GM06990 (cell line): Measurements from ENCODE around the gene SLC12A9.

Experiments used
- DNase-seq: peaks from one replicate; pipeline ENCODE4 v3.0.0-alpha.2; 2011; ENCODE audit not compliant: insufficient read length; ENCODE audit errors: extremely low read depth
- H3K27me3 ChIP-seq: replicated peaks from 2 replicates; pipeline ENCODE4 v1.6.0; 2011; ENCODE audit warnings: low read length; ENCODE audit not compliant: control insufficient read depth, insufficient read depth
- H3K36me3 ChIP-seq: 2 replicates; pipeline ENCODE4 v1.5.1; 2011; ENCODE audit warnings: low read length; ENCODE audit not compliant: control insufficient read depth, insufficient read depth
- H3K4me3 ChIP-seq: replicated peaks from 2 replicates; pipeline ENCODE4 v1.5.1; 2011; ENCODE audit warnings: low read depth, mild to moderate bottlenecking, control low read depth, low read length
- TF ChIP-seq, protein P1 (sequence below): IDR thresholded peaks from 2 replicates; pipeline ENCODE4 v1.5.1; 2011; ENCODE audit warnings: low read length, control low read depth, mild to moderate bottlenecking, inconsistent platforms; ENCODE audit not compliant: insufficient read depth, poor library complexity, severe bottlenecking

Gene SLC12A9

DNA sequence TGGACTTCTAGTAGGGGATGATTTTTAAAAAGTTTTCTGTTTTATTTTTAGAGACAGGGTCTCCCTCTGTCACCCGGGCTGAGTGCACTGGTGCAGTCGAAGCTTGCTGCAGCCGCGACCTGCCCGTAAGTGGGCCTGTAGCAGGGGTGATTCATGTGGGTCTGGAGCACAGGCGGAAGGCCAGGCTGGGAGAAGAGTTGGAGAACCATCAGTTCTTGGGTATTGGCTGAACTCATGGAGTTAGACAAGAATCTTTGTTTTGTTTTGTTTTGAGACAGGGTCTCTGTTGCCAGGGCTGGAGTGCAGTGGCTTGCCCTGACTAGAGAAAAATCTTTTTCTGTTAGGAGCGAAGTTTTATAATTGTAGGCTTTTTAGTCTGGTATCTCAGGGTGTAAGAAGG lies 28.1 kb downstream of the SLC12A9 start:
- Histone ChIP-seq H3K27me3 (no peaks in the 10 kb centered on the region), H3K36me3 (peaks cover 35% of the 10 kb centered on the region), H3K4me3 (no peak overlapping the region)
- TF ChIP-seq, protein P1, sequence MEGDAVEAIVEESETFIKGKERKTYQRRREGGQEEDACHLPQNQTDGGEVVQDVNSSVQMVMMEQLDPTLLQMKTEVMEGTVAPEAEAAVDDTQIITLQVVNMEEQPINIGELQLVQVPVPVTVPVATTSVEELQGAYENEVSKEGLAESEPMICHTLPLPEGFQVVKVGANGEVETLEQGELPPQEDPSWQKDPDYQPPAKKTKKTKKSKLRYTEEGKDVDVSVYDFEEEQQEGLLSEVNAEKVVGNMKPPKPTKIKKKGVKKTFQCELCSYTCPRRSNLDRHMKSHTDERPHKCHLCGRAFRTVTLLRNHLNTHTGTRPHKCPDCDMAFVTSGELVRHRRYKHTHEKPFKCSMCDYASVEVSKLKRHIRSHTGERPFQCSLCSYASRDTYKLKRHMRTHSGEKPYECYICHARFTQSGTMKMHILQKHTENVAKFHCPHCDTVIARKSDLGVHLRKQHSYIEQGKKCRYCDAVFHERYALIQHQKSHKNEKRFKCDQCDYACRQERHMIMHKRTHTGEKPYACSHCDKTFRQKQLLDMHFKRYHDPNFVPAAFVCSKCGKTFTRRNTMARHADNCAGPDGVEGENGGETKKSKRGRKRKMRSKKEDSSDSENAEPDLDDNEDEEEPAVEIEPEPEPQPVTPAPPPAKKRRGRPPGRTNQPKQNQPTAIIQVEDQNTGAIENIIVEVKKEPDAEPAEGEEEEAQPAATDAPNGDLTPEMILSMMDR: no peak
- no peak for DNase-seq

DNA sequence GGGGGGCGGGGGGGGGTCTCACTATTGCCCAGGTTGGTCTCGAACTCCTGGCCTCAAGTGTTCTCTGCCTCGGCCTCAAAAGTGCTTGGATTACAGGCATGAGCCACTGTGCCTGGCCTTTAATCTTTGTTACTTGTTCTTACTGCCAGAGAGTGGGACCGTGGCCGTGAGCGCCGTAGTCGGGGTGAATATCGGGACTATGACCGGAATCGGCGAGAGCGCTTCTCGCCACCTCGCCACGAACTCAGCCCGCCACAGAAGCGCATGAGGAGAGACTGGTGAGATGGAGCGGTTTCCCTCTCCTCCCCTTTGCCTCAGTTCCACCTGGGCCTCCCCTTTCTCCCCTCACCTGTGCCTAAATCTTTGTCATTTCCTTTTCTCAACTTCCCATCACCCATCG lies 28.6 kb downstream of the SLC12A9 start:
- Histone ChIP-seq H3K36me3 (peaks cover 40% of the 10 kb centered on the region), H3K27me3 (no peaks in the 10 kb centered on the region), H3K4me3 (no peak overlapping the region)
- no peak for DNase-seq
- TF ChIP-seq, protein P1: no peak

DNA sequence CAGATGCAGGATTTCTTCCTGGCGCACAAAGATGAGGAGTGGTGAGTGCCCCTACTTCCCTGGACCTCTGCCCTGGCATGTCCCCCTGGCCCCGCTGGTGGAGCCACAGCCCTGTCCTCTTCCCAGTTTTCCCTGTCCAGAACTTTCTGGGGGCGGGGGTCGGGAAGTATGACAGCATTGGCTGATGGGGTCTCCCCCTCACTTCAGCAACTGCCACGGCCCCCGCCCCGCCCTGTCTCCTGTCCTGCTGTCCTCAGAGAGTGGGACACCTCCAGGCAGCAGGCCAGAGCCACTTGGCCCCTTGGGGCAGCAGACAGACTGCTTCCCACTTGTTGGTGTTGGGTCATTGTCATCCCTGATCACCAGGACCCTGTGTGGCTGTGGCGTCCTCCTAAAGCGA lies 29.7 kb downstream of the SLC12A9 start:
- Histone ChIP-seq H3K27me3 (no peaks in the 10 kb centered on the region), H3K4me3 (no peak overlapping the region), H3K36me3 (peaks cover 50% of the 10 kb centered on the region)
- DNase-seq: no peak
- TF ChIP-seq, protein P1: no peak

DNA sequence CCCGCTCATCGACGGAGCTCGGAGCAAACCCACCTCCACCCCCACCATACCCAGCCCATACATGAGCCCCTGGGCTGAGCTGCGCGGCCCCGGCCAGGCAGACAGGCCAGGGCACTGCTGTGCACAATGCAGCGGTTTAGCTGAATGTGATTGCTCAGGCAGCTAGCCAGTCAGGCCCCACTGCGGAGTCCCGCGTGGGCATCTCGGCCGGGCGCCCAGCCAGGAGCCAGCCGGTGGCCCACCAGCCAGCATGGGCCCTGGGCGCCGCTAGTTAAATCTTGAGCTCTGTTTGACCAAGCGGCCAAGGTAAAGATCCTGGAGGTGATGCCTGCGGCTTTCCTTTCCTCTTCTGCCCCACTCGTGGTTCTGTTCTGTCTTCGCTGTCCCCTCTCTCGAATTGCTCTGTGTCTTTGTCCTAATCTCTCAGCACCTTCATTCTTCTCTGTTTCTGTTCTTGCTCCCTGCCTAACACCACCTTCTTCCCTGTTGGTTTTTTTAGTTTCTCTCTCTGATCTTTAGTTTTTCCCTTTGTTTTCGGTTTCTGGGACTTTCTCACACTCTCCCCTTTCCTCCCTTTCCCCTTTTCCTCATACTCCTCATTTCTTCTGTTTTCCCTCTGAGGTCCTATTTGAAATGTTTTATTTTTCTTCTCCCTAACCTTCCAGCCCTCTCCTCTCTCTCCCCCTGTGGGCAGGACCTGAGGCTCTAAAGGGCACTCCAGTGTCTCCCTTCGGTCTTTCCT lies 30.4 kb downstream of the SLC12A9 start:
- Histone ChIP-seq H3K27me3 (no peaks in the 10 kb centered on the region), H3K36me3 (peaks cover 53% of the 10 kb centered on the region), H3K4me3 (no peak overlapping the region)
- DNase-seq: no peak
- TF ChIP-seq, protein P1: no peak

DNA sequence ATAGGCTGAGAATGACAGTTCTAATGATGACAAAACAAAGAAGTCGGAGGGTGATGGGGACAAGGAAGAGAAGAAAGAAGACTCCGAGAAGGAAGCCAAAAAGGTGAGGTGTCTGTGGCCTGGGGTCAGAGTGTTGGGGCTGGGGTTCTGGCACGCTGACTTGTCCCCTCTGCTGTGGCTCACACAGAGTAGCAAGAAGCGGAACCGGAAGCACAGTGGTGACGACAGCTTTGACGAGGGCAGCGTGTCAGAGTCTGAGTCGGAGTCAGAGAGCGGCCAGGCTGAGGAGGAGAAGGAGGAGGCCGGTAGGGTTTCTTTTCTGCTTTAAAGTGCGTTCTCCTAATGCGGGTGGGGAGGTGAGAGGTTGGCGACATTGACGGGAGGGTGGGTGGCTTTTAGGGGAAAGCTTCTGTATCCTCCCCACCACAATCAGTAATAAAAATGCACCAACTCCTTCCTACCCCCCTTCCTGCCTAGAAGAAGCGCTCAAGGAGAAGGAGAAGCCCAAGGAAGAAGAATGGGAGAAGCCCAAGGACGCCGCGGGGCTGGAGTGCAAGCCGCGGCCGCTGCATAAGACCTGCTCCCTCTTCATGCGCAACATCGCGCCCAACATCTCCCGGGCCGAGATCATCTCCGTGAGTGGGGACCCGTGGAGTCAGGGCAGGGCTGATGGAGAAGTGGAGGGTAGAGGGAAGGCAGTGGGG lies 32.4 kb downstream of the SLC12A9 start:
- Histone ChIP-seq H3K36me3 (peaks cover 51% of the 10 kb centered on the region), H3K27me3 (no peaks in the 10 kb centered on the region)
- DNase-seq: no peak

More for the DNA sequence above, 32.4 kb downstream of the SLC12A9 start:
- TF ChIP-seq, protein P1: no peak
- H3K4me3 ChIP-seq: no peak overlapping the region
